Measurements from ENCODE around the gene UBR1. TPM values are rescaled to one million over a fixed set of nuclear protein-coding genes. Genes with fewer than 3 reads are reported as not detected.

The UBR1 gene
- total RNA-seq, 1 experiment from 2014 or later, result 23.2 TPM

- H3K4me3 ChIP-seq (ENCODE audit: low read depth in 2 of 2, low read length in 2 of 2), result peak overlapping the region; percentile 70 to 83
- no peak for DNase-seq (ENCODE audit: low read depth, low spot score)
- peaks cover 11% of the 10 kb centered on the region for H3K4me1 ChIP-seq (ENCODE audit: control insufficient read depth, insufficient read depth, low read length)
- H3K9me3 ChIP-seq (ENCODE audit: control insufficient read depth, insufficient read depth, low read depth, low read length), result no peaks in the 10 kb centered on the region
- TF ChIP-seq SIN3A (IDR thresholded peaks at IDR 0.05; ENCODE audit: borderline replicate concordance, insufficient read depth, low read depth, low read length), result no peak
- no peak for TF ChIP-seq POLR2AphosphoS5 (IDR thresholded peaks at IDR 0.05; ENCODE audit: low read depth, low read length)
- no peak for TF ChIP-seq CTCF (IDR thresholded peaks at IDR 0.05)
- TF ChIP-seq REST (IDR thresholded peaks at IDR 0.05; ENCODE audit: insufficient read depth in 1 of 2, low read depth in 2 of 2, low read length in 1 of 2), result no peak
- no peak for TF ChIP-seq TCF7L2 (IDR thresholded peaks at IDR 0.05; ENCODE audit: low read depth, low read length)
- no peak for ATAC-seq
- in situ Hi-C loops (cut with HindIII; ENCODE audit: low pct_unique_long_range_greater_than_20kb, low sequenced_read_pairs) (no loop called here), intact Hi-C loops (cut with micrococcal nuclease; ENCODE audit: unreplicated experiment) (no loop called here)
- ChIA-PET POLR2A (no interaction called here), CTCF (no interaction called here)
- H3K27ac ChIP-seq (ENCODE audit: low read length), result peak overlapping the region; percentile 86
- no peaks in the 10 kb centered on the region for H3K27me3 ChIP-seq (ENCODE audit: control insufficient read depth, insufficient read depth, low read length)
- H3K36me3 ChIP-seq (ENCODE audit: control insufficient read depth, insufficient read depth, low read length), result peaks cover 4% of the 10 kb centered on the region; the same call in 1 of the 2 replicates
- no TSS peak for BruUV-seq (replicated peaks)
Measured at GRCh38 chr15:43134157-43134635, 28.4 kb upstream of the UBR1 start.

- Histone ChIP-seq H3K4me1 (ENCODE audit: control insufficient read depth, insufficient read depth, low read length) (peaks cover 11% of the 10 kb centered on the region), H3K27me3 (ENCODE audit: control insufficient read depth, insufficient read depth, low read length) (no peaks in the 10 kb centered on the region), H3K9me3 (ENCODE audit: control insufficient read depth, insufficient read depth, low read depth, low read length) (no peaks in the 10 kb centered on the region), H3K4me3 (ENCODE audit: low read depth in 2 of 2, low read length in 2 of 2) (peak within 1 kb of the TSS; percentile 70 to 83), H3K27ac (ENCODE audit: low read length) (peak within 1 kb of the TSS; percentile 86), H3K36me3 (ENCODE audit: control insufficient read depth, insufficient read depth, low read length) (peaks cover 4% of the 10 kb centered on the region; the same call in 1 of the 2 replicates)
- TF ChIP-seq TCF7L2 (IDR thresholded peaks at IDR 0.05; ENCODE audit: low read depth, low read length) (peak; percentile 49), SIN3A (IDR thresholded peaks at IDR 0.05; ENCODE audit: borderline replicate concordance, insufficient read depth, low read depth, low read length) (no peak), POLR2AphosphoS5 (IDR thresholded peaks at IDR 0.05; ENCODE audit: low read depth, low read length) (peak; percentile 61; the same call in 1 of the 2 replicates)
- BruUV-seq (replicated peaks), result no TSS peak
- peak; percentile 45 for DNase-seq (ENCODE audit: low read depth, low spot score)
- ATAC-seq, result peak; percentile 97
- ChIA-PET POLR2A (no interaction called here), CTCF (no interaction called here)
- intact Hi-C loops (cut with micrococcal nuclease; ENCODE audit: unreplicated experiment), result no loop called here
- in situ Hi-C loops (cut with HindIII; ENCODE audit: low pct_unique_long_range_greater_than_20kb, low sequenced_read_pairs), result no loop called here
Measured at GRCh38 chr15:43133430-43134156, 27.8 kb upstream of the UBR1 start, which contains the start of gene TMEM62. Gene TMEM62 (plus strand): TSS chr15:43133586. CDS start chr15:43133803, 217 bp downstream.
